ENCODE measurements around the gene CCDC134.

The CCDC134 gene

DNA sequence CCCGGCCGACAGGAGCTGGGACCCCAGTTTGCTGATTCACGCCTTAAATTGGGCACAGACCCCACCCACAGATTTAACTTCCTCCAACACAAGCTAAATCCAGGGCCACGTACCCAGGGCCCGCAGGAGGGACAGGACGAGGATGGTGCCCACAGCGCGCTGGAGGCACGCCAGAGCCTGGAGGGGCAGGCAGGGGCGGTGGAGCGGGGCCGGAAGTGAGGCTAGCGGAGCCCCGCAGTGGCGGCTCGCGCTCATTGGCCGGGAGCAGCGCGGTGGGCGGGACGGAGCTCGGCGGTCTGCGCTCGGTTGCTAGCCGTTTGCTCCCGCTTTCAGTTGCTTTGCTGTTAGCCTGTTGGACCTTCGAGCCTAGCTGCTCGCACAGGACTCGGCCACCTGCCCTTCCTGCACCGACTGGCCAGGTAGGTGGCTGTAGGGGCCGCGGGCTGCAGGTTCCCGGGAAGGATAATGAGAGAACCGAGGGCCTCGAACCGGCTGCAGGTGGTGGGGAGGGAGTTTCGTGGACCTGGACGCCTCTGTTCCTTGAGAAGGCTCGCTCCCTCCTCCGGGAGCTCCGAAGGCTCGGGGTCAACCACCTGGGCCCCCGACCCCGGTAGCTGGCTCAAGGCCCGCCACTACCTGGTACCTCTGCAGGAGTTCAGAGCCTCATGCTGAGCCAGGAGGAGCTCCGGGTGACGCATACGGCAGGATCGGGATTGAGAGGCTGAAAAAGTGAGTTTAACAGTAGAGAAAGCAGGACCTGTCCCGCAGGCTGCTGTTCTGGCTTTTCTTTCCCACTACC is at the start of gene CCDC134:
TSS of gene CCDC134 (plus strand) at position 332 of the 799 bp plus-strand sequence. CDS start 8,212 bp downstream, outside the sequence.
- peak; percentile 93 for DNase-seq (ENCODE audit: low read depth)

DNA sequence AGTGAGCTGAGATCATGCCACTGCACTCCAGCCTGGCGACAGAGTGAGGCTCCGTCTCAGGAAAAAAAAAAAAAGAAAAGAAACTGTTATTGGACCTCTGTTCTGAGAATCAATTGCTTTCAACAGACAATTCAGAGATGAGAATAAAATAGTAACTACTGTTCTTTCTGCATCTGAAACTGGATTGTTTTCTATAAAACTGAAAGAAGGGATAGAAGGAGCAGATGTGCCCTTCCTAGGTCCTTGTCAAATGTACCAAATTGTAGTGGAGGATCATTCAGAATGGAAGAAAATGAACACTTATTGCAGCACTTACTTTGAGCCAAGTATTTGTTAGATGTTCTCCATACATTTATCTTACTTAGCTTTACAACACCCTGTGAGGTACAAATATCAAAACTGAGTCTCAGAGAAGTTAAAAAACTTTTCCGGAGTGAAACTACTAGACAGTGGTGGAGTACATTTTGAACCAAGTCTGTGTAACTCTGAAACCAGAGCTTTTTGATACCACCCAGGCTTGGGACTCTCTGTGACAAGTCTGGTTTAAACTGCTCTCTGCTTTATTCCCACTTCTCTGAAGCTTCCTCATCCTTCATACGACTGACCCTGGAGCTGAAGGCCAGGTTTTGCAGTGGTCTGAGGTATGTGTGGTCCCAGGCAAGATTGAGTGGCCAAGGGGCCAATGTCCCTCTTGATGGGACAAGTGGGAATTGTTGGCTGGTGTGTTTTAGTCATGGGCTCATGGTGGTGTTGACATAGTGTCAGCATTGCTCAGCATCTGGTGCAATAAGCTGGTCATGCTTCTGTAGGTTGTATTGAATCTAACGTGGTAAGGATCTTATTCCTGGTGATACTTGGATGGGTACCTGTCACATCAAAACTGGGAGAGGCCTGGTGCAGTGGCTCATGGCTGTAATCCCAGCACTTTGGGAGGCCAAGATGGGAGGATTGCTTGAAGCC is 48.2 kb upstream of the CCDC134 start:
- no peak for DNase-seq (ENCODE audit: low read depth)

DNA sequence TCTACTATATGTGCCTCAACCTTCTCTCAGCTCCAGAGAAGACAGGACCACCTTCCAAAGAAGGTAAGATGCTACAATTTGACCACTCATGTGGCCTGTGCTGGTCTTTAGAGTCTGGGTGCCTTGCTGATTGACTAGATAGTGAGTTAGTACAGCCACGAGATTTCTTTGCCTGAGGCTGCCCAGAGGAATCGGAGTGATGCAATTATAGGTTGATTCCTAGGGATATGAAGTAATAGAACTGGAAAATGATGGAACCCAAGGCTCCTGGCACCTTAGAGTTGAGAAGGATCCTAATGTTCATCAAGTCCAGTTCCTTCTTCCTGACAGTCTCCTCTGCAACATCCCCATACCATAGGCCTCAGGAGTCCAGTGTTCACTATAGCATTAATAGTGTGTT is 46.5 kb upstream of the CCDC134 start:
- no peak for DNase-seq (ENCODE audit: low read depth)

DNA sequence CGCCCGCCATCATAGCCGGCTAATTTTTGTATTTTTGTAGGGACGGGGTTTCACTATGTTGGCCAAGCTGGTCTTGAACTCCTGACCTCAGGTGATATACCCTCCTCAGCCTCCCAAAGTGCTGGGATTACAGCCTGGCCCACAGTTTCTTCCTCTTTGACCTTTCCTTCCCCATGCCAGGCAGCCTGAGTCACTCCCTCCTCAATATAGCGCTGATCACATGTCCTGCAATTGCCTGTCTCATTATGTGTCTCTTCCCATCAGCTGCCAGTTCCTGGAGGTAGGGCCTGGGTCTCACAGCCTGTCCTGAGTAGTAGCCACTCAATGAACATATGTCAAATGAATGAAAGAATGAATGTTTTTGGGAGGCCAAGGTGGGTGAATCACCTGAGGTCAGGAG is 43.0 kb upstream of the CCDC134 start:
- no peak for DNase-seq (ENCODE audit: low read depth)

DNA sequence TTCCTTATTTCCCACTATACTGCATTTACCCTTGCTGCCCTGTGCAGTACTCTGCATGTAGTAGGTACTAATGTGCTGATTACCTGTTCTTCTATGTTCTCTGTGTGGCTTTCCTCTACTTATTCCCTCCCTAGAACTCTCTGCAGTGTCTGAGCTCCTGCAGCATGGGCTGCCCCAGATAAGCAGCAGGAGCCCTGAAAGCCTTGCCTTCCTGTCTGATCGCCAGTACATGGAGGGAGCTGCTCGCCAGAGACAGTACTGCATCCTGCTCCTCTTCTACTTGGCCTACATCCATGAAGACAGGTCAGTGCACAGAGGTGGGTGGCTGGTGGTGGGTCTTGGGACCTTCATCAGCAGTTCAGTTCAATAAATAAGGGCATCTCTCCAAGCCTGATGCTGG is 42.2 kb upstream of the CCDC134 start:
- DNase-seq (ENCODE audit: low read depth) = no peak

DNA sequence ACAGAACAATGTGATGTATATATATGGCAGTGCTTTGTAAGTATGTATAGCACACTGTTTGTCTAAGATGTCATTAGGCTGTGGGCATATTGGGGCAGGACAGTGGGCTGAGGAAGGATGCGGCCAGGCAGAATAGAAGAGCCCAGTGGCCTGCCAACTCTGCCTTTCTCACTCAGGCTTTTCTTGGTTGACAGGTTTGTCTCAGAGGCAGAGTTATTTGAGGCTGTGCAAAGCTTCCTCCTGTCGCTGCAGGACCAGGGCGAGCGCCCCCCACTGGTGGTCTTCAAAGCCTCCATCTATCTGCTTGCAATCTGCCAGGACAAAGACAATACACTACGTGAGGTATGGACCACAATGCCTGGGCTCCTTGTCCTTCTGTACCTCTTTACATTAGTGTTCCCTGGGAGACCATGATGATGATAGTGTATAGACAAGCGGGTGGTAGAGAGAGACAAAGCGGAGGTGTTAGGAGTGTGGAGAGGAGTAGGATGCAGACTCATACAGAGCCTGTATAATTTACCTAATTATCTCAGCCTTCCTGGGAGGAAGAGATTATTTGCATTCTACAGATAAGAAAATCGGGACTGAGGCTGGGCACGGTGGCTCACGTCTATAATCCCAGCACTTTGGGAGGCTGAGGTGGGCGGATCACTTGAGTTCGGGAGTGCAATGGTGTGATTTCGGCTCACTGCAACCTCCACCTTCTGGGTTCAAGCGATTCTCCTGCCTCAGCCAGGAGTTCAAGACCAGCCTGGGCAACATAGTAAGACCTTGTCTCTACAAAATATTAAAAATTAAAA is 37.3 kb upstream of the CCDC134 start:
- no peak for DNase-seq (ENCODE audit: low read depth)

DNA sequence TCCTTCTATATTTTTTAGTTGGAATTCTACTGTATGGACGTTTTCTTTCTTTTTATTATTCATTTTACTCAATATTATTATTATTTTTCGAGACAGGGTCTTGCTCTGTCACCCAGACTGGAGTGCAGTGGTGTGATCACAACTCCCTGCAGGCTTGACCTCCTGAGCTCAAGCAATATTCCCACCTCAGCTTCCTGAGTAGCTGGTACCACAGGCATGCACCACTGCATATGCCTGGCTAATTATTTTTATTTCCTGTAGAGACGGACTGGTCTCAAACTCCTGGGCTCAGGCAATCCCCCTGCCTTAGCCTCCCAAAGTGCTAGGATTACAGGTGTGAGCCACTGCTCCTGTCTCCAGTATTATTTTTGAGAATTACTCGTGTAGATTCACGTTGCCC is 34.0 kb upstream of the CCDC134 start:
- no peak for DNase-seq (ENCODE audit: low read depth)

DNA sequence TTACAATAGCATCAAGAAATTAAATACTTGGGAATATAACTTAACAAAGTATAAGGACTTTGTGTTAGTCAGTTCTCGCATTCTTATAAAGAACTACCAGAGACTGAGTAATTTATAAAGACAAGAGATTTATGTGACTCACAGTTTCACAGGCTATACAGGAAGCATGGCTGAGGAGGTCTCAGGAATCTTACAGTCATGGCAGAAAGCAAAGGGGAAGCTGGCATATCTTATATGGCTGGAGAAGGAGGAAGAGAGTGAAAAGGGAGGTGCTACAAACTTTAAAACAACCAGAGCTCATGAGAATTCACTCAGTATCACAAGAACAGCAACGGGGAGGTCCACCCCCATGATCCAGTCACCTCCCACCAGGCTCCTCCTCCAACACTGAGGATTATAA is 32.0 kb upstream of the CCDC134 start:
- DNase-seq (ENCODE audit: low read depth) = no peak

DNA sequence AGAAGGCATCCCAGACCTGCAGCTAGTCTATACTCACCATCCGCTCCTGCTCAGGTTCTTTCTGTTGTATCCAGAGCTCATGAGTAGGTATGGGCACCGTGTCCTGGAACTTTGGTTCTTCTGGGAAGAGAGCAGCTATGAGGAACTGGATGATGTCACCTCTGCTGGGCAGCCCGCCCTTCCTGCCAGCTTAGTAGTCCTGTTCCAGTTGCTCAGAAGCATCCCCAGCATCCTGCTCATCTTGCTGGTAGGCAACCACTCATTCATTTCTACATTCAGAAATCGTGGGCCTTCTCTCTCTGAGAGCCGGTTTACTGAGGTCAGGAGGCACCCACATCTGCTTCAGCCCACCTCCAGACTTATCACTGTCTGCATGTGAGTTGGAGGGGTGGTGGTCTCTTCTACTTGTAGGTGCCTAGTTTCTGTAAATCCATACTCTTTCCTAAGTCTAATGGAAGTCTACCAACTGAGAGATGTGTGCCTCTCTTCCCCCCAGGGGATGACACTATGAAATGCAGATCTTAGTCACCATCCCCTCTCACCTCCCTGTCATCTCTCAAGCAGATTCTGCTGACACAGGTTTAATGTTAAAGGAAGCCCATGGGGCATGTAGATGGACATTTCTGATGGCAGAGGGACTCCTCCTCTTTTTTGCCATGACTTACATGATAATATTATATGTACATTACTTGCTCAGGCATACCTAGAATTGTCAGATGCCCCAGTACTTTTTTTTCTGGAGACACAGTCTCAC is 29.6 kb upstream of the CCDC134 start:
- DNase-seq (ENCODE audit: low read depth) = no peak

DNA sequence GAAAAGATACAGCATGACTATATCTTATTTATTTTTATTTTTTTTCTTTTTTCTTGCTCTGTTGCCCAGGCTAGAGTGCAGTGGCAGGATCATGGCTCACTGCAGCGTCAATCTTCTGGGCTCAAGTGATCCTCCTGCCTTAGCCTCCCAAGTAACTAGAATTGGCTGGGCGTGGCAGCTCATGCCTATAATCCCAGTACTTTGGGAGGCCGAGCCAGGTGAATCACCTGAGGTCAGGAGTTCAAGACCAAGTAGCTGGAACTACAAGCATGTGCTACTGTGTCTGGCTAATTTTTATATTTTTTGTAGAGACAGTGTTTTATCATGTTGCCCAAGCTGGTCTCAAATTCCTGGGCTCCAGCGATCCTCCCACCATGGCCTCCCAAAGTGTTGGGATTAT is 28.3 kb upstream of the CCDC134 start:
- no peak for DNase-seq (ENCODE audit: low read depth)

DNA sequence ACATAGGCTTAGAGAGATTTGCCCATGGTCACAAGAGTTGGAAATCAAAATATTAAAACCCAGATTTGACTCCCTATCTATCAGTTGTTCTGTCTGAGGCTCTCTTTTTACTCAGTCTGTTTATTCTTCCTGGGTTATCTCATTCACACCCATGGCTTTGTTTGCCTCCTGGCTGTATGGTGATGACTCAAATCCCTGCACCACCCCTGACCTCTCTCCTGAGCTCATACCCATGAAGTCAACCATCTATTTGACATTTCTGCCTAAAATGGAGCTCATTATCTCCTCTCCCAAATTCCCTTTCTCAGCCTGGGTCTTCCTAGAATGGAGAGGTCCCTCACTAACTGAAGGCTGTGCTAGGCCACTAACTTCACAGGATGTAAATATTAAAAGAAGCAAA is 27.8 kb upstream of the CCDC134 start:
- no peak for DNase-seq (ENCODE audit: low read depth)

DNA sequence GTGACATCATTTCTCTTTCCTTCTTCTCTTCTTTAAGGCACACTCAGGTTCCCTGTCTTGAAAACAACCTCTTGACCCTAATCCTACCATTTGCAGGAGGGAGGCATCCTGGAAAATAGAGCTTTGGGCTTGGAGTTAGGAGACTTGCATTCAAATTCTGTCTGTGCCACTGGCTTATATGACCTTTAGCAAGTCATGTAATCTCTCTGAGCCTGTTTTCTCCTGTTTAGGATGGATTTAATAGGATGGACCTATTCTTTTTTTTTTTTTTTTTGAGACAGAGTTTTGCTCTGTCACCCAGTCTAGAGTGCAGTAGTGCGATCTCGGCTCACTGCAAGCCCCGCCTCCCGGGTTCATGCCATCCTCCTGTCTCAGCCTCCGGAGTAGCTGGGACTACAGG is 25.1 kb upstream of the CCDC134 start:
- no peak for DNase-seq (ENCODE audit: low read depth)

DNA sequence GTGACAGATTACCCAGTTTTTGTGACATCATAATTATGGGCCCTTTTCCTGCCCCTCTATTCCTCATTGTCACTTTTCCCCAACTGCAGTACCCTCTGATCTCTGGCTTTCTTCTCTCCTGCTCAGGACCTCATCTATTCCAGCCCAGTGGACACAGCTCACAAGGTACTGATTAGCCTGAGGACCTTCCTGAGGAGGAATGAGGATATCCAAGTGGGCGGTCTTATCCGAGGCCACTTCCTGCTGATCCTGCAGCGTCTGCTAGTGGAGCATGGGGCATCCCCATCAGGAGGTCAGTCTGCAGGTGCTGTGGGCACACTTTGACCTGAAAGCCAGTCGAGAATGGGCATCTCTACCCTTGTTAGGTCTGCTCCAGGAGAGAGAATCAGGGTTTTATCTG is 24.5 kb upstream of the CCDC134 start:
- no peak for DNase-seq (ENCODE audit: low read depth)

DNA sequence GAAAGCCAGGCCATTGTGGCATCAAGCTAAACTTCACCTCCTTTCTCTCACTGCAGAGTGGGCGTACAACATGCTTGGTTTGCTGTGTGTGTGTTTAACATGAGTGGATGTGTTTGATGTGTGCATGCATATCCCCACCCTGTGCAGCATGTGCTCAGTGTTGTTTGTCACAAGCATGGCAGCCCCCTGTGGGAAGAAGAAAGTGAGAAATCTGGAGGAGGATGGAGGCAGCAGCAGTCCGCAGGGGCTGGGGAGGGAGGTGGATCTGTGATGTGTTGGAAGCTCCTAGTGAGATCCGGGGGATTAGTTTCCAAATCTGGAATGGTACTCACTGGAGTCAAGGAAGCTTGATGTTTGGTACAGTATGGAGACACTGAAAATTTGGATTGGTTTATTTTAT is 24.1 kb upstream of the CCDC134 start:
- no peak for DNase-seq (ENCODE audit: low read depth)

DNA sequence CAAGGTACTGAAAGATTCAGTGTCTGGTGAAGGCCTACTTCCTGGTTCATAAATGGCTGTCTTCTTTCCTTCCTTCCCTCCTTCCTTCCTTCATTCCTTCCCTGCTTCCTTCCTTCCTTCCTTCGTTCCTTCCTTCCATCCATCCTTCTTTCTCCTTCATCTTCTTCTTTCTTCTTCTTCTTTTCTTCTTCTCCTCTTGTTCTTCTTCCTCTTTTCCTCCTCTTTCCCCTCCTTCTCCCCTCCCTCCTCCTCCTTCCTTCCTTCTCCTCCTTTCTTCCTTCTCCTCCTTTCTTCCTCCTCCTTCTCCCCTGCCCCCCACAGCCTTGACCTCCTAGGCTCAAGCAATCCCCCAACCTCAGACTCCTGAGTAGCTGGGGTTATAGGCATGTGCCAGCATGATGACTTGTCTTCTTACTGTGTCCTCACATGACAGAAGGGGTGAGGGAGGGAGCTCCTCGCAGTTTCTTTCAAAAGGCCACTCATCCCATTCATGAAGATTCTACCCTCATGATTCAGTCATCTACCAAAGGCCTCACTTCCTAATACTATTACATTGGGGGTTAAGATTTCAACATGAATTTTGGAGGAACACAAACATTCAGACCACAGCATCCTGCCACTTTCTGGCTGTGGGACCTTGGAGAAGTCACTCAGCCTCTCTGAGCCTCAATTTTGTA is 22.6 kb upstream of the CCDC134 start:
- no peak for DNase-seq (ENCODE audit: low read depth)

DNA sequence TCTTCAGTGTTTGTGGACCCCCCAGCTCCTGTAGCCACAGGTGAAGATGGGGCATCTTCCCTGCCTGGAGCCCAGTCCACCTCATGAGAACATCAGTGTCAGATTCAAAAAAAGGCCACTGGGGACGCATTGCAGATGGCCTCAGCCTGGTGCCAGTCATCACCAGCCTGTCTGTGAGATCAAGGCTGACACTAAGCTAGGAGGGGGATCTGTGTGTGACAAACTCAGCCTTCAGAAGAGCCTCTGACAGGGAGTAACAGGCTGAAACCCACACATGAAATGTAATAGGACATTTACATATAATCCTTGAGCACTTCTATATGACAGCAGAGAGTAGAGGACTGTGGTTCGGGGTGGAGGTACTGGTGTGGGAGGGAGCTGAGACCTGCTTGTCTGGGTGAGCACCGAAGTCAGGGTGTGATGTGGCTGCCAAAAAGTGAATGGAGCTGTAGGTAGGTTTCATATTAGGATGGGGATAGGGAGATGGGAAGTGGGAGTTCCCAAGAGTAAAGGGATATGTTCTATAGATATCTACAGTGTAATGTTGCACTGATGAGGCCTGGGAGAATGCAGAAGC is 20.5 kb upstream of the CCDC134 start:
- DNase-seq (ENCODE audit: low read depth) = no peak

DNA sequence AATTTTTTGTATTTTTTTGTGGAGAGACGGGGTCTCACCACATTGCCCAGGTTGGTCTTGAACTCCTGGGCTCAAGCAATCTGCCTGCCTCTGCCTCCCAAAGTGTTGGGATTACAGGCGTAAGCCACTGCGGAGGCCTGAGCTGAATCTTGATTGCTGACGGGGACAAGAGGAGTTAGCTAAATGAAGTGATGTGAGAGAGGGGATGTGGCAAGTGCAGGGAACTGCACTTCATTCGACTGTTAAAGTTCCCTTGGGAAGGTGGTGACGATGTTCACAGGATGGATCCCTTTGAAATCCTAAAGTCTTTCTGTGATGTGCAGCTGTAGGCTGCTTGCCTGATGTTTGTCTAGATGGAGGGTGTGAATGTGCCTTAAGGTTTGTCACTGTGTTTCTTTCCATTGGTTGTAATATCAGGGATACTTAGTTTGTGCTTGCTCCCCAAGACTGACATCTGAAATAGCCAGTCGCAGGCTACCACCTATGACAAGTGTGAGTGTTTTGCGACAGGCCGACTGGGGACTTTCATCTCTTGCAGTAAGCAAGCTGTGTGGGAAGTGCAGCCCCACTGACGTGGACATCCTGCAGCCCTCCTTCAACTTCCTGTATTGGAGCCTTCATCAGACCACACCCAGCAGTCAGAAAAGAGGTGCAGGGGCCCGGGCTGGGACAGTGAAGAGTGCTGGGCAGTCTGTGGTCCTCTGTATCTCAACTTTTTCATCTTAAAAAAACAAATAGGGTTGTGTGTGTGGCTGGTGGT is 19.6 kb upstream of the CCDC134 start:
- peak; percentile 95 for DNase-seq (ENCODE audit: low read depth)

DNA sequence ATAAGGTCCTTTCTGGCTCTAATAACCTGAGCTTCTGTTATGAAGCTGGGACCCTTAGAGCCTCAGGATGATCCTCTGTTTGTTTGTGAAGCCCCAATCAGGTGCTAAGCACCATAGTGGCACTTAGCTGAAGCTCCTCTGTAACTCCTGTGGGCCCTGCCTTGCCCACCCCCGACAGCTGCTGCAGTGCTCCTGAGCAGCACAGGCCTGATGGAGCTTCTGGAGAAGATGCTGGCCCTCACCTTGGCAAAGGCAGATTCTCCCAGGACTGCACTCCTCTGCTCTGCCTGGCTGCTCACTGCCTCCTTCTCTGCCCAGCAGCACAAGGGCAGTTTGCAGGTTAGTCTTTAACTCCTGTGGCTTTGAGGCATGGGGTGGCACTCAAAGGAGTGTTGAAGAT is 19.0 kb upstream of the CCDC134 start:
- no peak for DNase-seq (ENCODE audit: low read depth)

DNA sequence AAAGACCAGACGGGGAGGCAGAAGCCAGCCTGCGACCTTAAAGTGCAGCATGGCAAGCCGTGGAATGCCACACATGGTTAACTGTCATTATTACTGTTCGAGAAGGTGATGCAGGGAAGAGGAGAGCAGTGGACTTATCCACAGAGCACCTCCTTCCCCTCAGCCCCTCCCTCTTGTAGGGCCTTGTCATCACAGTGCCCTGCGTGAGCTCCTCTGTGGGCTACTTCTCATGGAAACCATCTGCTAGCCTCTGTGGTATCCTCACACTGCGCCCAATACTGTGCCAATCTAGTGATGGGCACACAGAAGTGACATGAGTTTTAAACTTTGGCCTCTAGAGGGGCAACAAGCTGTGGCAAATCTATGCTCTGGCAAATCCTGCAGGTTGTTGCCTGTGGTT is 18.2 kb upstream of the CCDC134 start:
- DNase-seq (ENCODE audit: low read depth) = no peak

DNA sequence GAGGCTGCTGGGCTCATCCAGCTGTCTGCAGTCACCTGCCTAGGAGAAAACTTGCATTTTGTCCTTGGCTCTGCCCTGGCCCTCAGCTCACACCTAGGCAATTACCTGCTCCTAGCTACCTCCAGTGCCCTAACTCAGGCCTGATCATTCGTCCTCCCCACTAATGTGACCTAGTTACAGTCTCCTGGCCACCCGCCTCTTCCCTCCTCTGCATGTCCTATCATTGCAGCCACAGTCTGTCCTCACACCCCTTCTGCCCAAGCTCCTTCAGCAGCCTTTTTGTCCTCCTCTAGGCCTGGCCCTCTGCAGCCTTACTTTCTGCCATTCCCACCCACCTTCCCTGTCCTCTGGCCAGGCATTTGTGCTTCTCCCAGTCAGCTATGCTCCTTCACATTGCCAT is 17.7 kb upstream of the CCDC134 start:
- DNase-seq (ENCODE audit: low read depth) = no peak
